HUDEP-2 (cell line): ENCODE results near the gene ZFP64.
"Not testable (repeated sequence)": the region's sequence is repeated elsewhere in the genome, so short reads cannot be mapped to it uniquely, and the experiment has no call there.

ENCODE experiments used
- DNase-seq, 76 experiments: peaks; one replicate each; lab custom pipeline; 2025; ENCODE audit not compliant: unreplicated experiment in 76 of 76; lab: John Stamatoyannopoulos, UW

The ZFP64 gene

GRCh38 chr20:52207020-52207810 lies 15.6 kb upstream of the ZFP64 start:
- no peak for DNase-seq

- no peak for DNase-seq
These were observed 12.6 kb upstream of the ZFP64 start for GRCh38 chr20:52204136-52204535.

- DNase-seq = no peak
These were observed 9.8 kb upstream of the ZFP64 start for GRCh38 chr20:52201395-52201794.

- DNase-seq = no peak
These were observed 9.3 kb upstream of the ZFP64 start for GRCh38 chr20:52200870-52201269.

- no peak for DNase-seq
These were observed 5.3 kb upstream of the ZFP64 start for GRCh38 chr20:52196845-52197244.

- no peak for DNase-seq
These were observed 2.4 kb upstream of the ZFP64 start for GRCh38 chr20:52193886-52194545.

GRCh38 chr20:52193133-52193532 lies 1.6 kb upstream of the ZFP64 start:
- no peak for DNase-seq

GRCh38 chr20:52192719-52193007 lies 1.1 kb upstream of the ZFP64 start:
- not testable (repeated sequence) for DNase-seq

- peak in 57 of 76 experiments; percentile 2 to 71 (median 35) for DNase-seq
These were observed 538 bp upstream of the ZFP64 start for GRCh38 chr20:52191916-52192718.

GRCh38 chr20:52190437-52191131 lies 995 bp downstream of the ZFP64 start:
- DNase-seq = peak in 25 of 76 experiments; percentile 2 to 36 (median 11)

GRCh38 chr20:52181766-52182165 lies 9.8 kb downstream of the ZFP64 start:
- no peak for DNase-seq

- no peak for DNase-seq
These were observed 11.3 kb downstream of the ZFP64 start for GRCh38 chr20:52180180-52180840.

GRCh38 chr20:52179331-52180179 lies 12.0 kb downstream of the ZFP64 start:
- DNase-seq = no peak

- DNase-seq = no peak
These were observed 12.9 kb downstream of the ZFP64 start for GRCh38 chr20:52178691-52179090.

- DNase-seq = no peak
These were observed 15.7 kb downstream of the ZFP64 start for GRCh38 chr20:52175840-52176239.

GRCh38 chr20:52172392-52173047 lies 19.1 kb downstream of the ZFP64 start:
- no peak for DNase-seq

- DNase-seq = no peak
These were observed 20.6 kb downstream of the ZFP64 start for GRCh38 chr20:52171025-52171424.

GRCh38 chr20:52168116-52168515 lies 23.5 kb downstream of the ZFP64 start:
- no peak for DNase-seq

- DNase-seq = no peak
These were observed 24.2 kb downstream of the ZFP64 start for GRCh38 chr20:52167232-52167840.
